Lower lobe of right lung (tissue), 2 donors: ENCODE results near the gene NBAS. TPM values are rescaled to one million over a fixed set of nuclear protein-coding genes. Genes with fewer than 3 reads are reported as not detected.

Experiments used
- ATAC-seq, 2 donors: fragments of 200-7000 bp; cut with Tn5 transposase; one replicate each; pipeline ENCODE4 v1.9.1; 2020 to 2022; ENCODE audit warnings: mild to moderate bottlenecking in 2 of 2, moderate library complexity in 2 of 2
- DNase-seq: peaks from one replicate; pipeline ENCODE4 v3.0.0-alpha.2; 2020
- H3K27ac ChIP-seq: fragments of 200-600 bp; one replicate; pipeline ENCODE4 v1.8.0; 2022
- H3K27me3 ChIP-seq: fragments of 200-600 bp; one replicate; pipeline ENCODE4 v1.8.0; 2022; ENCODE audit warnings: low read depth
- H3K36me3 ChIP-seq: fragments of 200-600 bp; one replicate; pipeline ENCODE4 v1.8.0; 2022; ENCODE audit warnings: mild to moderate bottlenecking
- H3K4me1 ChIP-seq: fragments of 200-600 bp; one replicate; pipeline ENCODE4 v1.8.0; 2022
- H3K4me3 ChIP-seq: fragments of 200-600 bp; one replicate; pipeline ENCODE4 v1.8.0; 2022; ENCODE audit warnings: mild to moderate bottlenecking
- H3K9me3 ChIP-seq: fragments of 200-600 bp; one replicate; pipeline ENCODE4 v1.8.0; 2022
- intact Hi-C: fragments of 100-400 bp; cut with DNase I; formaldehyde crosslinking; loops from one replicate; pipeline ENCODE4 v1.11.0; 2022
- total RNA-seq: library from RNA; stranded (reverse); fragmentation: NEBNext Ultra II Directional; extraction: Animal tissue kit (Norgen Biotek cat#: 25700); gene quantifications from one replicate; pipeline ENCODE4 v1.2.1, GENCODE V29; 2021
- TF ChIP-seq, protein P1 (sequence below): fragments of 200-600 bp; IDR thresholded peaks from one replicate; pipeline ENCODE4 v1.8.0; 2022; ENCODE audit warnings: antibody characterized with exemption, mild to moderate bottlenecking
- donor health status: DM: no; HTN: yes; CAD: no; lungs with severe emphysema.

NBAS gene
- total RNA-seq, 1 donor from 2014 or later: 42.4 TPM

DNA sequence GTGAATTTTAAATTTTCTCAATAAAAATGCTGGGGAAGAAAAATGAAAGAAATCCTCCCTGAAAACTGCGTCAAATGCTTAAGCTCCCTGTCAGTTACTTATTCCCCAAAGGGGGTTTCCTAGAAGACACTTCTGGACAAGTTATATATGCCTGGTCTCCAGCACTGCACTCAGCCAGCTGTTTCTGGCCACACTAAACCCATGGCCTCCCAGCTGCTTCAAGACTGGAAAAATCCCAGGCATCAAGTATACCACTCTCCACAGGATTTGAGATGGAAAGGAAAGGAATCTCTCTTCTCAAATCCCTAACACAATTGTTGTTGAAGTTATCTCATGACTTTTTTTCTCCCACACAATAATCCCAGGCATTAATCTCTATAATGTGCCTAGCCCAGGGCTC lies 245.7 kb downstream of the NBAS start:
- Histone ChIP-seq H3K36me3 (peaks cover 9% of the 10 kb centered on the region), H3K4me1 (no peaks in the 10 kb centered on the region), H3K4me3 (no peak overlapping the region), H3K27me3 (no peaks in the 10 kb centered on the region), H3K27ac (no peak overlapping the region), H3K9me3 (no peaks in the 10 kb centered on the region)
- intact Hi-C loops: no loop called here
- ATAC-seq (no peak), DNase-seq (no peak)
- TF ChIP-seq, protein P1, sequence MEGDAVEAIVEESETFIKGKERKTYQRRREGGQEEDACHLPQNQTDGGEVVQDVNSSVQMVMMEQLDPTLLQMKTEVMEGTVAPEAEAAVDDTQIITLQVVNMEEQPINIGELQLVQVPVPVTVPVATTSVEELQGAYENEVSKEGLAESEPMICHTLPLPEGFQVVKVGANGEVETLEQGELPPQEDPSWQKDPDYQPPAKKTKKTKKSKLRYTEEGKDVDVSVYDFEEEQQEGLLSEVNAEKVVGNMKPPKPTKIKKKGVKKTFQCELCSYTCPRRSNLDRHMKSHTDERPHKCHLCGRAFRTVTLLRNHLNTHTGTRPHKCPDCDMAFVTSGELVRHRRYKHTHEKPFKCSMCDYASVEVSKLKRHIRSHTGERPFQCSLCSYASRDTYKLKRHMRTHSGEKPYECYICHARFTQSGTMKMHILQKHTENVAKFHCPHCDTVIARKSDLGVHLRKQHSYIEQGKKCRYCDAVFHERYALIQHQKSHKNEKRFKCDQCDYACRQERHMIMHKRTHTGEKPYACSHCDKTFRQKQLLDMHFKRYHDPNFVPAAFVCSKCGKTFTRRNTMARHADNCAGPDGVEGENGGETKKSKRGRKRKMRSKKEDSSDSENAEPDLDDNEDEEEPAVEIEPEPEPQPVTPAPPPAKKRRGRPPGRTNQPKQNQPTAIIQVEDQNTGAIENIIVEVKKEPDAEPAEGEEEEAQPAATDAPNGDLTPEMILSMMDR: no peak

DNA sequence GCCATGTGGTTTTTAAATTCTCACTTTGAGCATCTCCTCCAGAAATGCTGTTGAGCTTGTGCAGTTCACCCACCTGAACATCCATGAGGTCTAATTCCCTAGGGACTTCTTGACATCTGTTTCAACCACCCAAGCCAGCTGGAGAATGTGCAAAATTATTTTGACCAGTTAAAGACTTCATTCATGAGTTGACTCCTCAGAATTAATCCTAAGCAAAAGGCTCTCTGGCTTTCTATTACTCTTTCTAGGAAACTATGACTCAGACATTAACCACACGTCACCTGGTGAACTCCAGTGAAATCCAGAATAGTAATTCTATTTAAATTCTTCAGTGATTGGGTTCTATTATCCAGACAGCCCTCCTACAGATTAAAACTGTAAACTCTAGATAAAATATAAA lies 247.5 kb downstream of the NBAS start:
- TF ChIP-seq, protein P1: no peak
- H3K36me3 ChIP-seq: peaks cover 9% of the 10 kb centered on the region
- no peak overlapping the region for H3K4me3 ChIP-seq
- ATAC-seq (no peak), DNase-seq (no peak)
- H3K9me3 ChIP-seq: no peaks in the 10 kb centered on the region
- H3K27me3 ChIP-seq: no peaks in the 10 kb centered on the region
- H3K4me1 ChIP-seq: no peaks in the 10 kb centered on the region
- no peak overlapping the region for H3K27ac ChIP-seq
- intact Hi-C loops: no loop called here

DNA sequence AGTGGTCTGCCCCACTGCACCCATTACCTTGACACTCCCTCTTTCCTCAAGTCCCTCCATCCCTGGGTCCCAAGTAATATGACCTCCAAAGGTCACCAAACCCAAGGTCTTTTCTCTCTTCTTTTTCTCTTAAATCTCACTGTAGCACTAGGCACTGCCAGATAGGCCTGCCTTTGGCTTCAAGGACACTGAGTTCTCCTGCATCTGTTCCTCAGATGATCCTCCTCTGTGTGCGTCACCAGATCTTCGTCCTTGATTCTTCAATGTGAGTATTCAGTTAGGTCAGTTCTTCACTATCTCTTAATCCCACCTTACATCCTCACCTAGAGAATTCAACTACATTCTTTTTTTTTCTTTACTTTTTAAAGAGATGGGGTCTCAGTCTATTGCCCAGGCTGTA lies 249.2 kb downstream of the NBAS start:
- no peaks in the 10 kb centered on the region for H3K4me1 ChIP-seq
- no peak overlapping the region for H3K4me3 ChIP-seq
- no peak overlapping the region for H3K27ac ChIP-seq
- no peak for ATAC-seq
- H3K27me3 ChIP-seq: no peaks in the 10 kb centered on the region
- no peak for DNase-seq
- H3K36me3 ChIP-seq: peaks cover 9% of the 10 kb centered on the region
- no peaks in the 10 kb centered on the region for H3K9me3 ChIP-seq
- intact Hi-C loops: no loop called here
- TF ChIP-seq, protein P1: no peak

DNA sequence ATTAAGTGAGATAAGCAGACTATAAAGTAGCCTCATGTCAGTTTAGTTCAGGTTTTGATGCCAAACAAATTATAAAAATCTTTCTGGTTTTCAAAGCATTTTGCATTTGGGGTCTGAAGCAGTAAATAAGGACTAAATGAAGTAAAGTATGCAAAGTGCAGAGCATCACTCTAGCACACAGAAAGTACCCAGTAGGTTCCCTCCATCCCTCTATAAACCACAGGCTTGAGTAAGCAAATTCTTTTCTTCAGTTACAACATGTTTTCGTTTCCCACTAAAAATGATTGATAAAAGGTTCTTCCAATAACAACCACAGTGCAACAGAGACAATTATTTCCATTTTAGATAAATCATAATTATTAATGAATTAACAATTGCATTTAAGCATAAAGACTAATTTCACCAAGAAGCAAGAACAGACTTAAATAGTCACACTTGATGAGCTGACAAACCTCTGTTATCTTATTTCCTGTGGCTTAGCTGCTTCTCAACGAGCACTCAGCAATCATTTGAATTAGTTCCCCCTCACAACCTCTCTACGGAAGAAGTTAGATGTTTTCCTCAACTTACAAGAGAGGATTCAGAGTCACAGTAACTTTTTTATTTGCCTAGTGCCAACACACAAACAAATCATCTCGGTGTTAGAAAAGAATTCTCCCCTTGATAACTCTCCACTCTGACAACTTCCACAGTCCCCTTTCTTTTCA lies 249.8 kb downstream of the NBAS start:
- Histone ChIP-seq H3K36me3 (peaks cover 5% of the 10 kb centered on the region), H3K9me3 (no peaks in the 10 kb centered on the region), H3K4me1 (no peaks in the 10 kb centered on the region), H3K4me3 (no peak overlapping the region), H3K27me3 (no peaks in the 10 kb centered on the region), H3K27ac (no peak overlapping the region)
- intact Hi-C loops: no loop called here
- ATAC-seq: no peak
- no peak for DNase-seq
- TF ChIP-seq, protein P1: no peak

DNA sequence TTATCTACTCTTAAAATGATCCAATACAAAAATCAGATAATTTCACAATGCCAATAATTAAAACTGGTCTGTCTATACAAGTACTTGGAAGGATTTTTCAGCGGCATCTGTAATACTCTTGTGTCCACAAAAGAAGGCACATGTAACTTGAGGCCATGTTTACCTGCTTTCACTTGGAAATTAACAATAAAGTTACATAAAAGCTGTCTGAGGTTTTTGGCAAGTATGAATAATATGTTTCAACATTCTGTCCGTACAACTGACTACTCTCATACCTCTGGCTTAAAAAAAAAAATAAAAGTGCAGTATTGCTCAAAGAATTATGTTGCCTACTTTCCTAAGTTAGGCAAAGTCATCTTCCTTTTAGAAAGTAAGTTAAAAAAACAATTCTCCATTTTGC lies 253.6 kb downstream of the NBAS start:
- ATAC-seq: no peak
- Histone ChIP-seq H3K9me3 (no peaks in the 10 kb centered on the region), H3K27ac (no peak overlapping the region), H3K27me3 (no peaks in the 10 kb centered on the region), H3K4me1 (no peaks in the 10 kb centered on the region), H3K4me3 (no peak overlapping the region), H3K36me3 (peaks cover 4% of the 10 kb centered on the region)
- intact Hi-C loops: no loop called here
- TF ChIP-seq, protein P1: no peak
- no peak for DNase-seq
